GM23338 (cell line): Measurements from ENCODE around the gene GKN2.

Experiments
- CREB1 ChIP-seq: fragments of 250-450 bp; sonication (Bioruptor Pico); IDR thresholded peaks from 2 replicates; pipeline ENCODE4 v1.5.0; 2020; ENCODE audit warnings: low read depth, mild to moderate bottlenecking, moderate library complexity
- CTCF ChIP-seq, 2 experiments: fragments of 200-600 bp in 1 of 2; sonication (generic) in 1 of 2; conservative IDR thresholded peaks; 2 replicates each; pipeline versions ENCODE4 v1.5.1 to v1.6.1; 2016 to 2017; ENCODE audit warnings: antibody characterized with exemption in 2 of 2, low read depth in 2 of 2, mild to moderate bottlenecking in 2 of 2, moderate library complexity in 1 of 2
- EZH2 ChIP-seq: fragments of 200-600 bp; sonication (generic); IDR thresholded peaks from one replicate; pipeline ENCODE4 v1.8.0; 2017; ENCODE audit warnings: antibody characterized with exemption, mild to moderate bottlenecking, low read depth; ENCODE audit not compliant: unreplicated experiment
- POLR2AphosphoS5 ChIP-seq: IDR thresholded peaks from 2 replicates; pipeline ENCODE4 v1.6.1; 2016; ENCODE audit warnings: antibody characterized with exemption, low read depth
- REST ChIP-seq: IDR thresholded peaks from one replicate; pipeline ENCODE4 v1.6.1; 2018; ENCODE audit warnings: antibody characterized with exemption; ENCODE audit not compliant: unreplicated experiment

GRCh38 chr2:68915393-68915792 lies 37.3 kb downstream of the GKN2 start:
- TF ChIP-seq EZH2 (no peak), REST (no peak), CTCF (conservative IDR thresholded peaks at IDR 0.05; ENCODE audit: low read depth in 2 of 2) (no peak), CREB1 (CRISPR knock-in tag) (no peak), POLR2AphosphoS5 (no peak)
